Stimulated activated CD8-positive, alpha-beta memory T cell treated with anti-CD3 and anti-CD28 coated beads, Interleukin-12 subunit alpha, Interleukin-12 subunit beta, amount 100 ng/mL, for 4 hours (primary cell): ENCODE results near the gene SPANXA2.
"Not testable (repeated sequence)": the region's sequence is repeated elsewhere in the genome, so short reads cannot be mapped to it uniquely, and the experiment has no call there.

ENCODE experiments used
- DNase-seq: peaks from one replicate; pipeline ENCODE4 v3.0.0-alpha.2; 2020; ENCODE audit warnings: low read depth

The SPANXA2 gene

GRCh38 chrX:141589408-141589807, at the start of gene SPANXA2:
SPANXA2 (plus strand) TSS chrX:141589708; CDS start chrX:141589768, 60 bp downstream.
- not testable (repeated sequence) for DNase-seq

DNA sequence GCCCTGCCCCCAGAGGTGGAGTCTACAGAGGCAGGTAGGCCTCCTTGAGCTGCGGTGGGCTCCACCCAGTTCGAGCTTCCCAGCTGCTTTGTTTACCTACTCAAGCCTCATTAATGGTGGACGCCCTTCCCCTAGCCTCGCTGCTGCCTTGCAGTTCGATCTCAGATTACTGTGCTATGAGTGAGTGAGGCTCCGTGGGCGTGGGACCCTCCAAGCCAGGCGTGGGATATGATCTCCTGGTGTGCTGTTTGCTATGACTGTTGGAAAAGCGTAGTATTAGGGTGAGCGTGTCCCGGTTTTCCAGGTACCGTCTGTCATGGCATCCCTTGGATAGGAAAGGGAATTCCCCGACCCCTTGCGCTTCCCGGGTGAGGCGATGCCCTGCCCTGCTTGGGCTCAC, 47.0 kb upstream of the SPANXA2 start:
- not testable (repeated sequence) for DNase-seq

- not testable (repeated sequence) for DNase-seq
These were observed 4.9 kb upstream of the SPANXA2 start, which contains the start of gene SPANXA1 for GRCh38 chrX:141584638-141585037. SPANXA1 (minus strand) TSS chrX:141584738; CDS start chrX:141584678, 60 bp downstream.

- DNase-seq, result no peak
These were observed 19.6 kb downstream of the SPANXA2 start for GRCh38 chrX:141609111-141609510.

GRCh38 chrX:141619336-141619735, 29.8 kb downstream of the SPANXA2 start:
- DNase-seq, result no peak

DNA sequence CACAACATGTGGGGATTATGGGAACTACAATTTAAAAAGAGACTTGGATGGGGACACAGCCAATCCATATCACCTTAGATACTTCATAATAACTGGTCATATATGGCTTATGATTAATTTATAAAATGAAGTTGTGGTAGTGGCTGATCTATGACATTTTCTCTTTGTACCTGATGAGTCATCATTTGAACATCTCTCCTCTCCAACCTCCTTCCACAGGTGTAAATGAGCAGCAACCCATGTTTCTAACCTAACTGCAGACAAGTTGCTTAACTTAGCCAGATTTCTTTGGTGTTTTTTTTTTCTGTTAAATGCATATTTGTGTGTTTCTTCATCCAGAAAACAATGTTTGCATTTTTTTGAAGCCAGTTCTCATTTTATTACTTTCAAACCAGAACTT, 42.6 kb downstream of the SPANXA2 start:
- DNase-seq, result no peak

- no peak for DNase-seq
These were observed 49.0 kb downstream of the SPANXA2 start for GRCh38 chrX:141638550-141638949.
